ENCODE data around the gene PLGRKT.

GRCh38 chr9:5485378-5486085 lies 47.8 kb upstream of the PLGRKT start:
- TF ChIP-seq CTCF (IDR thresholded peaks at IDR 0.05; ENCODE audit: low read depth, low read length, poor library complexity, severe bottlenecking) = no peak
- no peak for TF ChIP-seq EZH2phosphoT487 (IDR thresholded peaks at IDR 0.05; ENCODE audit: borderline replicate concordance, low read length)

All from DOHH2 (cell line).